Measurements from ENCODE around the gene PCDHGA11.
"Not testable (repeated sequence)": the region's sequence is repeated elsewhere in the genome, so short reads cannot be mapped to it uniquely, and the experiment has no call there.

Gene PCDHGA11

DNA sequence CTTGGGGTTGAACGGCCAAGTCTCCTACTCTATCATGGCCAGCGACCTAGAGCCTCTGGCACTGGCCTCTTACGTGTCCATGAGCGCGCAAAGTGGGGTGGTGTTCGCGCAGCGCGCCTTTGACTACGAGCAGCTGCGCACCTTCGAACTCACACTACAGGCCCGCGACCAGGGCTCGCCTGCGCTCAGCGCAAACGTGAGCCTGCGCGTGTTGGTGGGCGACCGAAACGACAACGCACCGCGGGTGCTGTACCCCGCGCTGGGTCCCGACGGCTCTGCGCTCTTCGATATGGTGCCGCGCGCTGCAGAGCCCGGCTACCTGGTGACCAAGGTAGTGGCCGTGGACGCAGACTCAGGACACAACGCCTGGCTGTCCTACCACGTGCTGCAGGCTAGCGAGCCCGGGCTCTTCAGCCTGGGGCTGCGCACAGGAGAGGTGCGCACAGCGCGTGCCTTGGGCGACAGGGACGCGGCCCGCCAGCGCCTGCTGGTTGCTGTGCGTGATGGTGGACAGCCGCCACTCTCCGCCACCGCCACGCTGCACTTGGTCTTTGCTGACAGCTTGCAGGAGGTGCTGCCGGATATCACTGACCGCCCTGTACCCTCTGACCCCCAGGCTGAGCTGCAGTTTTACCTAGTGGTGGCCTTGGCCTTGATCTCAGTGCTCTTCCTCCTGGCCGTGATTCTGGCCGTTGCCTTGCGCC lies 21.1 kb upstream of the PCDHGA11 start:
- FAIRE-seq, result no peak

DNA sequence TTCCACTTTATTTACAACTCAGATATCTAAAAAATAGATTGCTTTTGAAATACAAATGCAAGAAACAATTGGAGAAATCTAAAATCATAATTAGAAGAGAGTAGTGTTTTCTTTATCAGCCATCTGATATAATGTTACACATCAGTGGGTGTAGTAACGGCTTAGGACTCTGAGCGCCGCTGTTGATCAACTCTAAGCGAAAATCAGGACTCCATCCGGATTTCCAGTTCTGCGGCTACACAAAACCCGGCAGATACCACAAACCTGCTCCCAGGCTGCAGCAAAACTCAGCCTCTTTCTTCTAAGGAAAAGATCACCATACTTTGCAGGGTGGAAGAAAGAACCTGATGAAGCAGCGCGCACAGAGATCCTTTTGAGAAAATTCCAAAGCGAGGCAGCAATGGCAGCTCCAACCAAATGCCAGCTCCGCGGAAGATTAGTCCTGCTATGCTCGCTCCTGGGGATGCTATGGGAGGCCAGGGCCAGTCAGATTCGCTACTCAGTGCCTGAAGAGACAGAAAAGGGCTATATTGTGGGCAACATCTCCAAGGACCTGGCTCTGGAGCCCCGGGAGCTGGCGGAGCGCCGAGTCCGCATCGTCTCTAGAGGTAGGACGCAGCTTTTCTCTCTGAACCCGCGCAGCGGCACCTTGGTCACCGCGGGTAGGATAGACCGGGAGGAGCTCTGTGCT lies 18.2 kb upstream of the PCDHGA11 start, which contains the start of gene PCDHGA9:
Gene PCDHGA9, plus strand, starts transcription at position 226 of the 691 bp plus-strand sequence. Its CDS starts 175 bp downstream, at position 401.
- FAIRE-seq, result no peak

DNA sequence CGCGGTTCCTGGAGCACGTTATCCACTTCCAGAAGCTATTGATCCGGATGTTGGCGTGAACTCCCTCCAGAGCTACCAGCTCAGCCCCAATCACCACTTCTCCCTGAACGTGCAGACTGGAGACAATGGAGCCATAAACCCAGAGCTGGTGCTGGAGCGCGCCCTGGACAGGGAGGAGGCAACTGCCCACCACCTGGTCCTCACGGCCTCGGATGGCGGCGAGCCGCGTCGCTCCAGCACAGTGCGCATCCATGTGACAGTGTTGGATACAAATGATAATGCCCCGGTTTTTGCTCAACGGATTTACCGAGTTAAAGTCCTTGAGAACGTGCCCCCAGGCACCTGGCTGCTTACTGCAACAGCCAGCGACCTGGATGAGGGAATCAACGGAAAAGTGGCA lies 17.5 kb upstream of the PCDHGA11 start:
- no peak for FAIRE-seq

DNA sequence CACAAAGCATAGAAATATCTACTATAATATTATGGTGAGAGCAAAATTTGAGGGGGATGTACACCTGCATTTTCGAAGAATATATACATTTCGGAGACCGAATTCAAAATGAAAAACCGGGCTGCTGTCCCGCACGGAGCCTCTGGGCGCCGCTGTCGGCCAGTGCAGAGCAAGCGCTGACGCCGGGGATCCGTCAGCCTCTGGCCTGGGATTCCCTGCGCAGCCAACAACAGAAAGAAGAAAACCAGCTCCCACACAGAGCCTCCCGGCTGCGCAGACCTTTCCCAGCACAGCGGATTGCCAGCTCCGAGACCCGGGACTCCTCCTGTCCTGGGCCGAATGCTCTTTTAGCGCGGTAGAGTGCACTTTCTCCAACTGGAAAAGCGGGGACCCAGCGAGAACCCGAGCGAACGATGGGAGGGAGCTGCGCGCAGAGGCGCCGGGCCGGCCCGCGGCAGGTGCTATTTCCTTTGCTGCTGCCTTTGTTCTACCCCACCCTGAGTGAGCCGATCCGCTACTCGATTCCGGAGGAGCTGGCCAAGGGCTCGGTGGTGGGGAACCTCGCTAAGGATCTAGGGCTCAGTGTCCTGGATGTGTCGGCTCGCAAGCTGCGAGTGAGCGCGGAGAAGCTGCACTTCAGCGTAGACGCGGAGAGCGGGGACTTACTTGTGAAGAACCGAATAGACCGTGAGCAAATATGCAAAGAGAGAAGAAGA lies 12.9 kb upstream of the PCDHGA11 start, which contains the start of gene PCDHGB6:
Gene PCDHGB6, plus strand, starts transcription at position 232 of the 716 bp plus-strand sequence. Its CDS starts 182 bp downstream, at position 414.
- not testable (repeated sequence) for FAIRE-seq

DNA sequence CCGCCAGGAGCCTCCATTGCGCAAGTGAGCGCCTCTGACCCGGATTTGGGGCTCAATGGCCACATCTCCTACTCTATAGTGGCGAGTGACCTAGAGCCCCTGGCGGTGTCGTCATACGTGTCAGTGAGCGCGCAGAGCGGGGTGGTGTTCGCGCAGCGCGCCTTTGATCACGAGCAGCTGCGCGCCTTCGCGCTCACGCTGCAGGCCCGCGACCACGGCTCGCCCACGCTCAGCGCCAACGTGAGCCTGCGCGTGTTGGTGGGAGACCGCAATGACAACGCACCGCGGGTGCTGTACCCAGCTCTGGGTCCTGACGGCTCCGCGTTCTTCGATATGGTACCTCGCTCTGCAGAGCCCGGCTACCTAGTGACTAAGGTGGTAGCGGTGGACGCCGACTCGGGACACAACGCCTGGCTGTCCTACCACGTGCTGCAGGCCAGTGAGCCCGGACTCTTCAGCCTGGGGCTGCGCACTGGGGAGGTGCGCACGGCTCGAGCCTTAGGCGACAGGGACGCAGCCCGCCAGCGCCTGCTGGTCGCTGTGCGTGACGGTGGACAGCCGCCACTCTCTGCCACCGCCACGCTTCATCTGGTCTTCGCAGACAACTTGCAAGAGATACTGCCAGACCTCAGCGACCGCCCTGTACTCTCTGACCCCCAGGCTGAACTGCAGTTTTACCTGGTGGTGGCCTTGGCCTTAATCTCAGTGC lies 11.1 kb upstream of the PCDHGA11 start:
- no peak for FAIRE-seq

DNA sequence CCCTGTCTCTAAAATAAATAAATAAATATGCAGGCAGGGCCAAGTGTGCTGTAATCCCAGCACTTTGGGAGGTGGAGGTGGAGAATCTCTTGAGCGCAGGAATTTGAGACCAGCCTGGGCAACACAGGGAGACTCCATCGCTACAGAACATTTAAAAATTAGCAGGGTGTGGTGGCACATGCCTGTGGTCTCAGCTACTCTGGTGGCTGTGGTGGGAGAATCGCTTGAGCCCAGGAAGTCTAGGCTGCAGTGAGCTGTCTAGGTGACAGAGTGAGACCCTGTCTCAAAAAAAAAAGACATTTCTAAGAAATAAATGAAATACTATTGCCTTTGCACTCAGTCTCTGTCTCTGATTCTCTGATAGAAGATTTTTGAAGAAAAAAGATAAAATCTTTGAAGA lies 9.3 kb upstream of the PCDHGA11 start:
- FAIRE-seq, result no peak

DNA sequence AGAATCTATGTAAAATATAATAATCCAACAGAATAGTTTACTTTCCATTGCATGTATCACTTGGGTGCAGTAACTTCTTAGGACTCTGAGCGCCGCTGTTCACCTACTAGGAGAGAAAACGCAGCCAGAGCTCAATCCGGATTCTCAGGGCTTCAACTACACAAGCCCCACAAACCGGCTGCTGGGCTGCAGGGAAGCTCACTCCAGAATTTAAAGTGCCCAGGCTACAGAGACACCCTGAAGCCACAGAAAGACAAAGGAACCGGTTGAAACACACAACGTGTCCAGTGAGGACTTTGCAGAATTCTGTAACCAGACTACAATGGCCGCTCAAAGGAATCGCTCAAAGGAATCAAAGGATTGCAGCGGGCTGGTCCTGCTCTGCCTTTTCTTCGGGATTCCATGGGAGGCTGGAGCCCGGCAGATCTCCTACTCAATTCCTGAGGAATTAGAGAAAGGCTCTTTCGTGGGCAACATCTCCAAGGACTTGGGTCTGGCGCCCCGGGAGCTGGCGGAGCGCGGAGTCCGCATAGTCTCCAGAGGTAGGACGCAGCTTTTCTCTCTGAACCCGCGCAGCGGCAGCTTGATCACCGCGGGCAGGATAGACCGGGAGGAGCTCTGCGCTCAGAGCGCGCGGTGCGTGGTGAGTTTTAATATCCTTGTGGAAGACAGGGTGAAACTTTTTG lies 7.9 kb upstream of the PCDHGA11 start, which contains the start of gene PCDHGA10:
Gene PCDHGA10, plus strand, starts transcription at position 134 of the 686 bp plus-strand sequence. Its CDS starts 189 bp downstream, at position 323.
- peak; percentile 58 for FAIRE-seq

DNA sequence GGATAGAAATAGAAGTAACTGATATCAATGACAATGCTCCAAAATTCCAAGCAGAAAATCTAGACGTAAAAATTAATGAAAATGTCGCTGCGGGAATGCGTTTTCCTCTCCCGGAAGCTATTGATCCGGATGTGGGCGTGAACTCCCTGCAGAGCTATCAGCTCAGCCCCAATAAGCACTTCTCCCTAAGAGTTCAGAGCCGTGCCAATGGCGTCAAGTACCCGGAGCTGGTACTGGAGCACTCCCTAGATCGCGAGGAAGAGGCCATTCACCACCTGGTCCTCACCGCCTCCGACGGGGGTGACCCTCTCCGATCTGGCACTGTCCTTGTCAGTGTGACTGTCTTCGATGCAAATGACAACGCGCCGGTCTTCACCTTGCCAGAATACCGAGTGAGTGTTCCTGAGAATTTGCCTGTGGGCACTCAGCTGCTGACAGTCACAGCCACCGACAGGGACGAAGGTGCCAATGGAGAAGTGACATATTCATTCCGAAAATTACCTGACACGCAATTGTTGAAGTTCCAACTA lies 7.2 kb upstream of the PCDHGA11 start:
- no peak for FAIRE-seq

DNA sequence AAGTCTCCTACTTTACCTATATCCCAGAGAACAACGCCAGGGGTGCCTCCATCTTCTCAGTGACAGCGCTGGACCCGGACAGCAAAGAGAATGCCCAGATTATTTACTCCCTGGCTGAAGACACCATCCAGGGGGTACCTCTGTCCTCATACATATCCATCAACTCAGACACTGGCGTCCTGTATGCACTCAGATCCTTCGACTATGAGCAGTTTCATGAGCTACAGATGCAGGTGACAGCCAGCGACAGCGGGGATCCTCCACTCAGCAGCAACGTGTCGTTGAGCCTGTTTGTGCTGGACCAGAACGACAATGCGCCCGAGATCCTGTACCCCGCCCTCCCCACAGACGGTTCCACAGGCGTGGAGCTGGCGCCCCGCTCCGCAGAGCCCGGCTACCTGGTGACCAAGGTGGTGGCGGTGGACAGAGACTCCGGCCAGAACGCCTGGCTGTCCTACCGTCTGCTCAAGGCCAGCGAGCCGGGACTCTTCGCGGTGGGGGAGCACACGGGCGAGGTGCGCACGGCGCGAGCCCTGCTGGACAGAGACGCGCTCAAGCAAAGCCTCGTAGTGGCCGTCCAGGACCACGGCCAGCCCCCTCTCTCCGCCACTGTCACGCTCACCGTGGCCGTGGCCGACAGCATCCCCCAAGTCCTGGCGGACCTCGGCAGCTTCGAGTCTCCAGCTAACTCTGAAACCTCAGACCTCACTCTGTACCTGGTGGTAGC lies 6.1 kb upstream of the PCDHGA11 start:
- FAIRE-seq, result not testable (repeated sequence)

DNA sequence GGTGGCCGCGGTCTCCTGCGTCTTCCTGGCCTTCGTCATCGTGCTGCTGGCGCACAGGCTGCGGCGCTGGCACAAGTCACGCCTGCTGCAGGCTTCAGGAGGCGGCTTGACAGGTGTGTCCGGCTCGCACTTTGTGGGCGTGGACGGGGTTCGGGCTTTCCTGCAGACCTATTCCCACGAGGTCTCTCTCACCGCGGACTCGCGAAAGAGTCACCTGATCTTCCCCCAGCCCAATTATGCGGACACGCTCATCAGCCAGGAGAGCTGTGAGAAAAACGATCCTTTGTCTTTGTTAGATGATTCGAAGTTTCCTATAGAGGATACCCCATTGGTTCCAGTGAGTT lies 5.6 kb upstream of the PCDHGA11 start:
- not testable (repeated sequence) for FAIRE-seq

DNA sequence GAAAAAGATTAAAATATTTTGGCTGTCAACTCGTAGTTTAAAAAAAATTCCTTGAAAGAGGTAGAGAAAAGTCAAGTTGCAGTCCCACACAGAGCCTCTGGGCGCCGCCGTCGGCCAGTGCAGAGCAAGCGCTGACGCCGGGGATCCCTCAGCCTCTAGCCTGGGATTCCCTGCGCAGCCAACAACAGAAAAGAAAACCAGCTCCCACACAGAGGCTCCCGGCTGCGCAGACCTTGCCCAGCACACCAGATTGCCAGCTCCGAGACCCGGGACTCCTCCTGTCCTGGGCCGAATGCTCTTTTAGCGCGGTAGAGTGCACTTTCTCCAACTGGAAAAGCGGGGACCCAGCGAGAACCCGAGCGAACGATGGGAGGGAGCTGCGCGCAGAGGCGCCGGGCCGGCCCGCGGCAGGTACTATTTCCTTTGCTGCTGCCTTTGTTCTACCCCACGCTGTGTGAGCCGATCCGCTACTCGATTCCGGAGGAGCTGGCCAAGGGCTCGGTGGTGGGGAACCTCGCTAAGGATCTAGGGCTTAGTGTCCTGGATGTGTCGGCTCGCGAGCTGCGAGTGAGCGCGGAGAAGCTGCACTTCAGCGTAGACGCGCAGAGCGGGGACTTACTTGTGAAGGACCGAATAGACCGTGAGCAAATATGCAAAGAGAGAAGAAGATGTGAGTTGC lies 3.2 kb upstream of the PCDHGA11 start, which contains the start of gene PCDHGB7:
Gene PCDHGB7, plus strand, starts transcription at position 184 of the 679 bp plus-strand sequence. Its CDS starts 183 bp downstream, at position 367.
- FAIRE-seq, result not testable (repeated sequence)

DNA sequence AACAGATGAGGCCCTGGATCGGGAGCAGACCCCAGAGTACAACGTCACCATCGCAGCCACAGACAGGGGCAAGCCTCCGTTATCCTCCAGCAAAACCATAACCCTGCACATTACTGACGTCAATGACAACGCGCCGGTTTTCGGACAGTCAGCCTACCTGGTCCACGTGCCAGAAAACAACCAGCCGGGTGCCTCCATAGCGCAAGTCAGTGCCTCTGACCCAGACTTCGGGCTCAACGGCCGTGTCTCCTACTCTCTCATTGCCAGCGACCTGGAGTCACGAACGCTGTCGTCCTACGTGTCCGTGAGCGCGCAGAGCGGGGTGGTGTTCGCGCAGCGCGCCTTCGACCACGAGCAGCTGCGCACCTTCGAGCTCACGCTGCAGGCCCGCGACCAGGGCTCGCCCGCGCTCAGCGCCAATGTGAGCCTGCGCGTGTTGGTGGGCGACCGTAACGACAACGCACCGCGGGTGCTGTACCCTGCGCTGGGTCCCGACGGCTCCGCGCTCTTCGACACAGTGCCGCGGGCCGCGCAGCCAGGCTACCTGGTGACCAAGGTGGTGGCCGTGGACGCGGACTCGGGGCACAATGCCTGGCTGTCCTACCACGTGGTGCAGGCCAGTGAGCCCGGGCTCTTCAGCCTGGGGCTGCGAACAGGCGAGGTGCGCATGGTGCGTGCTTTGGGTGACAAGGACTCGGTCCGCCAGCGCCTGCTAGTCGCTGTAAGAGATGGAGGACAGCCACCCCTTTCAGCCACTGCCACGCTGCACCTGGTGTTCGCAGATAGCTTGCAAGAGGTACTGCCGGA lies 1.6 kb upstream of the PCDHGA11 start:
- no peak for FAIRE-seq

DNA sequence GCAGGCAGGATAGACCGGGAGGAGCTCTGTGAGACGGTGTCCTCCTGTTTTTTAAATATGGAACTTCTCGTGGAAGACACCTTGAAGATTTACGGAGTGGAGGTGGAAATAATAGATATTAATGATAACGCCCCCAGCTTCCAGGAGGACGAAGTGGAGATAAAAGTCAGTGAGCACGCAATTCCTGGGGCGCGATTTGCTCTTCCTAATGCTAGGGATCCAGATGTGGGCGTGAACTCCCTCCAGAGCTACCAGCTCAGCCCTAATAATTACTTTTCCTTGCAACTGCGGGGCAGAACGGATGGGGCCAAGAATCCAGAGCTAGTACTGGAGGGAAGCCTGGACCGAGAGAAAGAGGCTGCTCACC lies 621 bp downstream of the PCDHGA11 start:
- FAIRE-seq, result no peak

DNA sequence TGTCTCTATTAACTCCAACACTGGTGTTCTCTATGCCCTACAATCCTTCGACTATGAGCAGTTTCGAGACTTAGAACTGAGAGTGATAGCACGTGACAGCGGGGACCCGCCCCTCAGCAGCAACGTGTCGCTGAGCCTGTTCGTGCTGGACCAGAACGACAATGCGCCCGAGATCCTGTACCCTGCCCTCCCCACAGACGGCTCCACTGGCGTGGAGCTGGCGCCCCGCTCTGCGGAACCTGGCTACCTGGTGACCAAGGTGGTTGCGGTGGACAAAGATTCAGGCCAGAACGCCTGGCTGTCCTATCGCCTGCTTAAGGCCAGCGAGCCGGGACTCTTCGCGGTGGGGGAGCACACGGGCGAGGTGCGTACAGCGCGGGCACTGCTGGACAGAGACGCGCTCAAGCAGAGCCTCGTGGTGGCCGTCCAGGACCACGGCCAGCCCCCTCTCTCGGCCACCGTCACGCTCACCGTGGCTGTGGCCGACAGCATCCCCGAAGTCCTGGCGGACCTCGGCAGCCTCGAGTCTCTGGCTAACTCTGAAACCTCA lies 2.0 kb downstream of the PCDHGA11 start:
- no peak for FAIRE-seq

DNA sequence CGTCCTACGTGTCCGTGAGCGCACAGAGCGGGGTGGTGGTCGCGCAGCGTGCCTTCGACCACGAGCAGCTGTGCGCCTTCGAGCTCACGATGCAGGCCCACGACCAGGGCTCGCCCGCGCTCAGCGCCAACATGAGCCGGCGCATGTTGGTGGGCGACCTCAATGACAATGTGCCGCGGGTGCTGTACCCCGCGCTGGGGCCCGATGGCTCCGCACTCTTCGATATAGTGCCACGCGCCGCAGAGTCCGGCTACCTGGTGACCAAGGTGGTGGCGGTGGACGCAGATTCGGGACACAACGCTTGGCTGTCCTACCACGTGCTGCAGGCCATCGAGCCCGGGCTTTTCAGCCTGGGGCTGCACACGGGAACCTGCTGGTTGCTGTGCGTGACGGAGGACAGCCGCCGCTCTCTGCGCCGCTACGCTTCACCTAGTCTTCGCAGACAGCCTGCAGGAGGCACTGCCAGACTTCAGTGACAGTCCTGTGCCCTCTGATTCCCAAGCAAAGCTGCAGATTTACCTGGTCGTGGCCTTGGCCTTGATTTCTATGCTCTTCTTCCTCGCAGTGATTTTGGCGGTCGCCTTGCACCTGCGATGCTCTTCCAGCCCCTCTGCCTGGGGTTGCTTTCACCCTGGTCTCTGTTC lies 7.1 kb downstream of the PCDHGA11 start:
- FAIRE-seq, result no peak

DNA sequence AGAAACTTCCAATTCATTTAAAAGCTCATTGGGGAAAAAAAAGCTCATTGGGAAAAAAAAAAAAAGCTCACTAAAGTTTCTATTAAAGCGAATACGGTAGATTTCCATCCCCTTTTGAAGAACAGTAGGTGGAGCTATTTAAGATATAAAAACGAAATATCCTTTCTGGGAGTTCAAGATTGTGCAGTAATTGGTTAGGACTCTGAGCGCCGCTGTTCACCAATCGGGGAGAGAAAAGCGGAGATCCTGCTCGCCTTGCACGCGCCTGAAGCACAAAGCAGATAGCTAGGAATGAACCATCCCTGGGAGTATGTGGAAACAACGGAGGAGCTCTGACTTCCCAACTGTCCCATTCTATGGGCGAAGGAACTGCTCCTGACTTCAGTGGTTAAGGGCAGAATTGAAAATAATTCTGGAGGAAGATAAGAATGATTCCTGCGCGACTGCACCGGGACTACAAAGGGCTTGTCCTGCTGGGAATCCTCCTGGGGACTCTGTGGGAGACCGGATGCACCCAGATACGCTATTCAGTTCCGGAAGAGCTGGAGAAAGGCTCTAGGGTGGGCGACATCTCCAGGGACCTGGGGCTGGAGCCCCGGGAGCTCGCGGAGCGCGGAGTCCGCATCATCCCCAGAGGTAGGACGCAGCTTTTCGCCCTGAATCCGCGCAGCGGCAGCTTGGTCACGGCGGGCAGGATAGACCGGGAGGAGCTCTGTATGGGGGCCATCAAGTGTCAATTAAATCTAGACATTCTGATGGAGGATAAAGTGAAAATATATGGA lies 9.7 kb downstream of the PCDHGA11 start, which contains the start of gene PCDHGA12:
Gene PCDHGA12, plus strand, starts transcription at position 176 of the 782 bp plus-strand sequence. Its CDS starts 253 bp downstream, at position 429.
- FAIRE-seq, result no peak

DNA sequence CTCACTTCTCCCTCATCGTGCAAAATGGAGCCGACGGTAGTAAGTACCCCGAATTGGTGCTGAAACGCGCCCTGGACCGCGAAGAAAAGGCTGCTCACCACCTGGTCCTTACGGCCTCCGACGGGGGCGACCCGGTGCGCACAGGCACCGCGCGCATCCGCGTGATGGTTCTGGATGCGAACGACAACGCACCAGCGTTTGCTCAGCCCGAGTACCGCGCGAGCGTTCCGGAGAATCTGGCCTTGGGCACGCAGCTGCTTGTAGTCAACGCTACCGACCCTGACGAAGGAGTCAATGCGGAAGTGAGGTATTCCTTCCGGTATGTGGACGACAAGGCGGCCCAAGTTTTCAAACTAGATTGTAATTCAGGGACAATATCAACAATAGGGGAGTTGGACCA lies 10.4 kb downstream of the PCDHGA11 start:
- no peak for FAIRE-seq

DNA sequence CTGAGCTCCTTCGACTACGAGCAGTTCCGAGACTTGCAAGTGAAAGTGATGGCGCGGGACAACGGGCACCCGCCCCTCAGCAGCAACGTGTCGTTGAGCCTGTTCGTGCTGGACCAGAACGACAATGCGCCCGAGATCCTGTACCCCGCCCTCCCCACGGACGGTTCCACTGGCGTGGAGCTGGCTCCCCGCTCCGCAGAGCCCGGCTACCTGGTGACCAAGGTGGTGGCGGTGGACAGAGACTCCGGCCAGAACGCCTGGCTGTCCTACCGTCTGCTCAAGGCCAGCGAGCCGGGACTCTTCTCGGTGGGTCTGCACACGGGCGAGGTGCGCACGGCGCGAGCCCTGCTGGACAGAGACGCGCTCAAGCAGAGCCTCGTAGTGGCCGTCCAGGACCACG lies 11.5 kb downstream of the PCDHGA11 start:
- FAIRE-seq, result not testable (repeated sequence)
